NCI-H345 treated with DMSO at 0.1 percent for 48 hours (cell line): Measurements from ENCODE around the gene CCL26.
"Not testable (repeated sequence)": the region's sequence is repeated elsewhere in the genome, so short reads cannot be mapped to it uniquely, and the experiment has no call there.

Experiments
- DNase-seq: peaks from one replicate; lab custom pipeline; 2025; ENCODE audit not compliant: unreplicated experiment; lab: John Stamatoyannopoulos, UW

Gene CCL26

GRCh38 chr7:75793676-75794075 lies 21.7 kb upstream of the CCL26 start:
- DNase-seq = no peak

- DNase-seq = not testable (repeated sequence)
Measured at GRCh38 chr7:75792567-75792966, 20.6 kb upstream of the CCL26 start.

- DNase-seq = no peak
Measured at GRCh38 chr7:75789361-75789924, 17.4 kb upstream of the CCL26 start.

DNA sequence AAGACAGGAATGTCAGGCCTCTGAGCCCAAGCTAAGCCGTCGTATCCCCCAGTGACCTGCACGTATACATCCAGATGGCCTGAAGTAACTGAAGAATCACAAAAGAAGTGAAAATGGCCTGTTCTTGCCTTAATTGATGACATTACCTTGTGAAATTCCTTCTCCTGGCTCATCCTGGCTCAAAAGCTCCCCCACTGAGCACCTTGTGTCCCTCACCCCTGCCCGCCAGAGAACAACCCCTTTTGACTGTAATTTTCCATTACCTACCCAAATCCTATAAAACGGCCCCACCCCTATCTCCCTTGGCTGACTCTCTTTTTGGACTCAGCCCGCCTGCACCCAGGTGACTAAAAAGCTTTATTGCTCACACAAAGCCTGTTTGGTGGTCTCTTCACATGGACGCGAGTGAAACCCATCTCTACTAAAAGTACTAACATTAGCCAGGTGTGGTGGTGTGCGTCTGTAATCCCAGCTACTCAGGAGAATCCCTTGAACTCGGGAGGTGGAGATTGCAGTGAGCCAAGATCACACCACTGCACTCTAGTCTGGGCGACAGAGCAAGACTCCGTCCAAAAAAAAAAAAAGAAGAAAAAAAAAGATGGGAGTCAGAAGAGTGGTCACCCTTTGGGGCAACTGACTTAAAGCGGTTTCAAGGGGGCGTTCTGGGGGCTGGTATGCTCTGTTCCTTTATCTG lies 16.3 kb upstream of the CCL26 start:
- not testable (repeated sequence) for DNase-seq

DNA sequence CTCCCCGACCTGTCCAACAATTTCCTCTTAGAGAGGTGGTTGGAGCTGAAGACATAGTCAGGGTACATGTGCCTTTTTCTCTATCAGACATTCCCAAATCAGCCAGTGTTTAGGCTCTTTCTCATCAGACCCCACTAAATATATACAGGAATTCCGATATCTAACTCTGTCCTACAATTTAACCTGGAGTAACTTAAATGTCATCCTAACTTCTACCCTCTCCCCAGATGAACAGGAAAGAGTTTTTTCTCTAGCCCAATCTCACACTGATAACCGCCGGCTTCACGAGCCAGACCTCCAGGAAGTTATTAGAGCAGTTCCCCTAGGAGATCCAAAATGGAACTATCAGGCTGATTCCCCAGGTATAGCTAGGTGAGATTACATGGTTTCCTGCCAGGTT lies 11.0 kb upstream of the CCL26 start:
- DNase-seq = not testable (repeated sequence)

GRCh38 chr7:75780647-75781273 lies 8.7 kb upstream of the CCL26 start:
- DNase-seq = not testable (repeated sequence)

DNA sequence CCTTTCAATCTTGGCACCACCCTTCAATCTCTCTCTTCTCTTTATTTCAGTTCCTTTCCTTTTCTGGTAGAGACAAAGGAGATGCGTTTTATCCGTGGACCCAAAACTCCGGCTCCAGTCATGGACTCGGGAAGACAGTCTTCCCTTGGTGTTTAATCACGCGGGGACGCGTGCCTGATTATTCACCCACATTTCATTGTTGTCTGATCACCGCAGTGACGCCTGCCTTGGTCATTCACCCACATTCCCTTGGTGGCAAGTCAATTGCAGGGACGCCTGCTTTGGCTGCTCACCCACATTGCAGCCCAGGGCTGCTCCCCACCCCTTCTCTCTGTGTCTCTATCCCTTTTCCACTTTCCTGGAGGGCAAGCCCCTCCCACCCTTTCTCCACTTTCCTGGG lies 7.5 kb upstream of the CCL26 start:
- DNase-seq = not testable (repeated sequence)

- DNase-seq = not testable (repeated sequence)
Measured at GRCh38 chr7:75779035-75779434, 7.0 kb upstream of the CCL26 start.

GRCh38 chr7:75776295-75776971 lies 4.4 kb upstream of the CCL26 start:
- no peak for DNase-seq

GRCh38 chr7:75773958-75774357 lies 1.9 kb upstream of the CCL26 start:
- DNase-seq = not testable (repeated sequence)

DNA sequence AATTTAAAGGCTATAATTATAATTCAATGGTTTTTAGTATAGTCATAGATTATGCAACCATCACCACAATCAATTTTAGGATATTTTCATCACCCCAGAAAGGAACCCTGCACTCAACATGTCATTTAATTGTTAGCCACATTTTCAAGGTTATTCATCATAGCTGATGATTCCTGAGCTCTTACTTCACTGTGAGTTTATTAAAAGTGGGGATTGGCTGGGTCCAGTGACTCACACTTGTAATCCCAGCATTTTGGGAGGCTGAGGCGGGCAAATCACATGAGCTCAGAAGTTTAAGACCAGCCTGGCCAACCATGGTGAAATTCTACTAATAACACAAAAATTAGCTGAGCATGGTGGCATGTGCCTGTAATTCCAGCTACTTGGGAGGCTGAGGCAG lies 787 bp downstream of the CCL26 start:
- DNase-seq = no peak

- DNase-seq = peak; percentile 45
Measured at GRCh38 chr7:75762350-75762917, 9.6 kb downstream of the CCL26 start.

DNA sequence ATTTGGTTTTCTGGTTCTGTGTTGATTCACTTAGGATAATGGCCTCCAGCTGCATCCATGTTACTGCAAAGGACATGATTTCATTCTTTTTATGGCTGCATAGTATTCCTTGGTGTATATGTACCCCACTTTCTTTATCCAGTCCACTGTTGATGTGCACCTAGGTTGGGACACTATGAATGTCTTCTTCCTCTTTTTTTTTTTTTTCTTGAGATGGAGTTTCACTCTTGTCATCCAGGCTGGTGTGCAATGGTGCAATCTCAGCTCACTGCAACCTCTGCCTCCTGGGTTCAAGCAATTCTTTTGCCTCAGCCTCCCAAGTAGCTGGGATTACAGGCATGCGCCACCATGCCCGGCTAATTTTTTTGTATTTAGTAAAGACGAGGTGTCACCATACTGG lies 10.2 kb downstream of the CCL26 start:
- not testable (repeated sequence) for DNase-seq

GRCh38 chr7:75758491-75758890 lies 13.5 kb downstream of the CCL26 start:
- no peak for DNase-seq

GRCh38 chr7:75757860-75758259 lies 14.2 kb downstream of the CCL26 start:
- no peak for DNase-seq

DNA sequence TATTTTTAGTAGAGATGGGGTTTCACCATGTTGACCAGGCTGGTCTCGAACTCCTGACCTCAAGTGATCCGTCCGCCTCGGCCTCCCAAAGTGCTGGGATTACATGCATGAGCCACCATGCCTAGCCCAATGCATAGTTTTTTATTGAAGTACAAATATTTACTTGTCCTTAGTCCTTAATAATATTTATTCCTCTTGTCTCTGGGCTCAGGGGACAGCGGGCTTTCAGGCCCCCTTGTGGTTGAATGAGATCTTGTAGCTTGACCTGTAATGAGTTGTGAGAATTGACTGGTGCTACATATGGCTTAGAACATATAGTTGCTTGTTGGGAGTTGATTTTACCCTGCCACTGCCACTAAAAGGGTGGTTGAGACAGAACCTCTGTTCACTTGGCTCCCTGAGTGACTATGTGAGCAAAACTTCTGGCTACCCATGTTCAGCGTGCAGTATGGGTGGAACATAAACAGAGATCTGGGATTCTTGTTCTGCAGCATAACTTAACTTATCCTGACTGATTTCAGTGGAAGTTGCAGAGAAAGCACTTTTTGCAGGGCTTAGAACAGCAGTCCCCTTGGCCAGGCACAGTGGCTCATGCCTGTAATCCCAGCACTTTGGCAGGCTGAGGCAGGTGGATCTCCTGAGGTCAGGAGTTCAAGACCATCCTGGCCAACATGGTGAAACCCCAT lies 14.9 kb downstream of the CCL26 start:
- no peak for DNase-seq

- no peak for DNase-seq
Measured at GRCh38 chr7:75756206-75756990, 15.6 kb downstream of the CCL26 start.

GRCh38 chr7:75743455-75743859 lies 28.6 kb downstream of the CCL26 start:
- DNase-seq = no peak

- DNase-seq = no peak
Measured at GRCh38 chr7:75740846-75741497, 31.0 kb downstream of the CCL26 start.
